NCI-H345 treated with DMSO at 0.1 percent for 48 hours (cell line): ENCODE data around the gene UPK3BL2.
"Not testable (repeated sequence)": the region's sequence is repeated elsewhere in the genome, so short reads cannot be mapped to it uniquely, and the experiment has no call there.

Source experiments
- DNase-seq: peaks from one replicate; lab custom pipeline; 2025; ENCODE audit not compliant: unreplicated experiment; lab: John Stamatoyannopoulos, UW

UPK3BL2 gene

DNA sequence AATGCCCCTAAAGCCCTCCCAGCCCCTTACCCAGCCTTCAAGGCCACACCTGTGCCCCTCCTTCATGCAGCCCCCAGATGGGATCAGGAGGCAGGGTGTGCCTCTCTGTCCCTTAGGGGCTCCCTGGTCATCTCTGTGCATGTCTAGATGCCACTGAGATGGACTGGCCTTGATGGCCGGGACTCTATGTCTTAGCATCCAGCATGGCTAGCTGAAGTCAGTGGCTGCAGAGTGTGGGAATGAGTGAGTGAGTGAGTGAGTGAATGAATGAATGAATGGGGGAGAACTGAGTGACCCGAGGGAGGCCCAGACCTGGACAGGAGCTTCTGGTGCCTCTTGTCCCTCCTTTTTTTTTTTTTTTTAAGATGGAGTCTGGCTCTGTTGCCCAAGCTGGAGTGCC lies 11.4 kb downstream of the UPK3BL2 start:
- DNase-seq = not testable (repeated sequence)

DNA sequence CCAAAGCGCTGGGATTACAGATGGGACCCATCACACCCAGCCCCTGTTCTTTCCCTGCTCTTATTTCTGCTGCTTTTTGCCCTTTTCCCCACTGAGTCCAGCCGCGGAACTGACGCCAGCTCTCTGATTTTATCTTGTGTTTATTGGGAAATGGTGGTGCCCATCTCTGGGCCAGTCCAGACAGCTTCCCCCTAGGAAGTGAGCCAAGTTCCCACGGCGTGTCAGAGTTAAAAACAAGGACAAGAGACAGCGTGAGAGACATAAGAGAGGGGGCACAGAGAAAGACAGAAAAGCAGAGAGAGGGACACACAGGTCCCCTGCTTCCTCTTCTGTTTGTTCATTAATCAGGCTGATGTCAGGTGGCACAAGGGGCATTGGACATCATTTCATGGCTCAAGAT lies 11.9 kb downstream of the UPK3BL2 start:
- not testable (repeated sequence) for DNase-seq

DNA sequence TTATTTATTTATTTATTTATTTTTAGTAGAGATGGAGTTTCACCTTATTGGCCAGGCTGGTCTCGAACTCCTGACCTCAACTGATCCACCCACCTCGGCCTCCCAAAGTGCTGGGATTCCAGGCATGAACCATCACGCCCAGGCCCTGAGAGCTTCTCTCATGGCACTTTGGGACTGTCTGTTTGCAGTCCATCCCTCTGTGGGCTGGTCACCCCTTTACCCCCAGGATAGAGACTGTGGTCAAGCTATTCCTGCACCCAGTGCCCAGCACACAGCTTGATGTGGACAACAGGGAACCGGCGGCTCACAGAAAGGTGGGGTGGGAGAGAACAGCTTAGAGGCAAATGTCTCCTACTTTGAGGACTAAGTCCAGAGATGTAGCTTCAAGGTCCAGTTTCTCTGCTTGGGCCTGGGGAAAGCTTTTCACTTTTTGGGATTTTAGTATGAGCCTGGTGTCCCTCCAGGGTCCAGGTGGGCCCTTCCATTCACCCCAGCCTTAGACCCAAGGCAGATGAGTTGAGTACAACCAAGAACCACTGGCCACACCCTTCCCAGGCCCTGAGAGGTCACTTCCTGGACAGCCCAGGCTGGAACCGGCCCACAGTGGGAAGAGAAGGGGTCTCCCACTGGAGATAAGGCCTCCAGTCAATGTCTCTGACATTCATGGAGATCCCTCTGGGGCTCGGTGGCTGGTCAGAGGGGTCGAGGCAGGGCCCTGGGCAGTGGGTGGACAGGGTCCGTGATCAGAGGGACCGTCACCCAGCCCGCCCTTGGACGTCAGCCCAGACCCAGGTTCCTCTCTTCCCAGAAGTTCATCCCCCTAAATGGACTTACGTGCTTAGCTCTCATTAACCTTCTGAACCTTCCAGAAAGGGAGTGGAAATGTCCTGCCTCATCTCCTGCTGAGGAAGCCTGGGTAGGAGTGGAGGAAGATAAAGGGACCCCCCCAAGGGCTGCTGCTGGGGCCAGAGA lies 15.4 kb downstream of the UPK3BL2 start:
- DNase-seq = not testable (repeated sequence)

DNA sequence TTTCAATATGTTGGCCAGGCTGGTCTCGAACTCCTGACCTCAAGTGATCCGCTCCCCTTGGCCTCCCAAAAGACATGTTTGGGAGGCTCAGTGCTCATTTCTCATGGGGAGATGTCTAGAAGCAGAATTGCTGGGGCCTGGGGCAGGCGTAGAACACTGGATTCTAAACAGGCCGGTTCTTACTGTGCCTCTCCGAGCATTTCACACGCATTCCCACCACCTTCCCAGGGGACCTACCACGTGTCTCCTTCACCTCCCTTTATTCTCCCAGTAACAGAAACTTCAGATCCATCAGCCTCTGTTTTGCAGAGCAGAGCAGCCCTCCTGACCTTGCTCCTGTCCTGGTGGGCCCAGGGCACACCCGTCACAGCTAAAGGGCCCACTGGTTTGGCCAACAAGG lies 16.3 kb downstream of the UPK3BL2 start:
- DNase-seq = not testable (repeated sequence)

DNA sequence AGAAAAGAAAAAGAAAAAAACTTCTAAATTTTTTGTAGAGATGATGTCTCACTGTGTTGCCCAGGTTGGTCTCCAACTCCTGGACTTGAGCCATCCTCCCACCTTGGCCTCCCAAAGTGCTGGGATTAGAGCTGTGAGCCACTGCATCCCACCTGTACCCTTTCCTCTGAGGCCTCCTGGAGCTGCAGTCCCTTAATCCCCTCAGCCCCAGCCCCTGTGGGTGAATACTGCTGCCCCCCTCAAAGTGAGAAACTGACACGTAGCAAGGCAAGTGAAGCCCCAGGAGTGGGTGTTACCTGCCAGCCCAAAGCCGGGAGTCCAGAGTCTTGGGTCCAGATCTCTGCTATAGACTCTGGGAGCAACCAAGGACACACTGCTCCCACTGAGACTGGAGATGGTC lies 18.7 kb downstream of the UPK3BL2 start:
- DNase-seq = not testable (repeated sequence)

DNA sequence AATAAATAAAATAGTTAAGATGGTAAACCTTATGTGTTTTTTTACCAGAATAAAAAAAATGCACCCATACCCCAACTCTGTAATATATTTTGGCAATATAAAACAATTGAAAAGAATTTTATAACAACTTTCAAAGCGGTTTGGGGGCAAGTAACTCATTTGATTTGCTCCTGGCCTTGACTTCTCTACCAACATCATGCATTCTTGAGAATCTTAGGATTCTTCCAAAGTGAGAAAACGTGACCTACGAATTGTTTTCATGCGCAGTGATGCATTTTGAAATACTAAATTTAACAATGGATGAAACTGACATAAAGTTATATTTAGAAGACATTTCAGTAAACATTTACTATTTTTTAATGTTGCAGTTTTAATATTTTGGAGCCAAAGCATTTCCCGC lies 22.7 kb downstream of the UPK3BL2 start:
- not testable (repeated sequence) for DNase-seq

DNA sequence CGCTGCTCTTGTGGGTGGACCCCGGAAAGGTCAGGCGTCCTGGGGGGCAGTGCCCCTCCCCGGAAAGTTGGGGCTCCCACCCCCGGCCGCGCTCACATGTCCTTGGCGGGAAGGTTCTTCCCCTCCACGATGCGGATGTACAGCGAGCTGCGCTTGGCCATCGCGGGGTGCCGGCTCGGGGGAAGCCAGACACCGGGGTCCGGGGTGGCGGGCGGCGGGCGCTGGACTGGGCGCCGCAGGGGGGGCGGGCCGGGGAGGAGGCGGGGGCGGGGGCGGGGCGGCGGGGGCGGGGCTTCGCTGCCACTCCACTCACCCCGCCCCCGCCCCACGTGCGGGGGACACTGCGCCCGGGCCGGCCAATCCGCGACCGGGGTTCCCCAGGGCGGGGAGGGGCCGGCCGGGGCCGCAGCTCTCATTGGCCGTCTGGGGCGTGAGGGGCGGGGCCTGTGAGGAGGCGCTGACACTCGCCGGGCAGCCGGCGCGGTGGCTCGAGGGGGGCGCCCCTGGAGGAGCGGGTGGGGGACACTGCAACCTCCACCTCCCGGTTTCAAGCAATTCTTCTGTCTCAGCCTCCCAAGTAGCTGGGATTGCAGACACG lies 25.8 kb downstream of the UPK3BL2 start, which contains the start of gene RASA4B:
Gene RASA4B, minus strand, starts transcription at position 228 of the 598 bp plus-strand sequence. Its CDS starts 67 bp downstream, at position 161.
- not testable (repeated sequence) for DNase-seq

DNA sequence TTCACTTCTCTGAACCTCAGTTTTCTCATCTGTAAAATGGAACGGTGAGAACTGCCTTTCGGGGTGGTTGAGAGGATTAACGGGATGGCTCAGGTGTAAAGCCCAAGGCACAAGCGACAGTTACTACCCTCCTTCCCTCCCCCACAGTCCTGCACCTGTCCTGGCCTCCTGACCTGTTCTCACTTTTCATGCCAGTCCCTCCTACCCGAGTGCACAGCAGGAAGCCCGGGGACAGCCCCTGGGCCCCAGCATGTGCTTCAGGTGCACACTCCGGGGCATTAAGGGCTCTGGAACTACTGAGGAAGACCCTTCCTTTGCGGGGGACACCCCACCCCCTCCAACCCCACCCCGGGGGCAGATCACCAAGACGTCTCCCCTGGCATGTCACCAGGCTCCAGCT lies 26.5 kb downstream of the UPK3BL2 start:
- DNase-seq = not testable (repeated sequence)

DNA sequence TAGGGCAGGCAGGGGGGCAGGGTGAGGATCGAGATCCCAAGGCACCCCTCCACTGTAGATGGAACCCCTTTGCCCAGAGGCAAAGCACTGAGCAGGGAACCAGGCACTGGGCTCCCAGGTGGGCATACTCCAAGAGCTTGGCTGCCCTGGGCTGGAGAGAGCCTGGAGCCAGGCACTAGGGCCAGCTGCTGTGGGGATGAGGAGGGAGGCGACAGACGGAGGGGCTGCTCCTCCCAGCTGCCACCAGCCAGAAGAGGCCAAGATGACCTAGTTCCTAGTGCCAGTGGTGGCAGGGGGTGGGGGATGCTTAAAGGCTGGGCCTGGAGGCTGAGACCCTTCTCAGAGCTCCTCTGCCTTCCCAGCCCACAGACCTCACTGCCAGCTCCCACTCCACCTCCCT lies 27.6 kb downstream of the UPK3BL2 start:
- DNase-seq = not testable (repeated sequence)

DNA sequence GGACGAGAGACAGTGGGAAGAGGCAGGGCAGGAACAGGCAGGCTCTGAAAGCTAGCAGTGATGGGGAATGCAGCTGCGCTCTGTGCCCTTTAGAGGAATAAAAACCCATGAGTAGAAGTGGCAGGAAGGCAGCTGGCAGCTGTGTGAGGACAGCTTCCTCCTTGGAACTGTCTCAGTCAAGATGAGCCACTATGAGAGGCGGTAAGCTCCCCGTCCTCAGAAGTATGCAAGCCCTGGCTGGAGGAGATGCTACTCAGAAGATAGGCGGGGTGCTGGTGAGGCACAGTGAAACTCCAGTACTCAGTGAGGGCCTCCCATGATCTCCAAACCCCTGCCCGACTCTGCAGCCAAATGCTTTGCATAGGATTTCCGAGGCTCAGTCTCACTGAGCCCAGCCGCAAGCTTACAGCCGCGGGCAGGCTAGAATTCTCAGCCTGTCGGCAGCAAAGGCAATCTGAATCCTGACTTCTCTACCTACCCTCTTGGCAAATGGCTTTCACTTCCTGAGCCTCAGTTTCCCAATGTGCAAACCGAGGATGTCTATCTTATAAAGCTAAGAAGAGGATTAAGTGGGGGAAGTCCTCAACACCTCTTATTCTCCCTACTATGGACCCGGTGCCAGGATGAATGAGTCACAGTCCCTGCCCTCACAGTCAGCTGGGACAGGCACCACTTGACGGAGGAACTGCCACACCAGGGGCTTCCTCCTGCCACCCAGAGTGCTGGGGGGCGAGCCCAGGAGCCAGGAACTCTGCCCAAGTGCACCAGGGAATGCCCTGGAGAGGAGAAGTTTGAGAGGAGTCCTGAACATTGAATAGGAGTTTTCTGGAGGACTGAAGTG lies 28.4 kb downstream of the UPK3BL2 start:
- DNase-seq = not testable (repeated sequence)

DNA sequence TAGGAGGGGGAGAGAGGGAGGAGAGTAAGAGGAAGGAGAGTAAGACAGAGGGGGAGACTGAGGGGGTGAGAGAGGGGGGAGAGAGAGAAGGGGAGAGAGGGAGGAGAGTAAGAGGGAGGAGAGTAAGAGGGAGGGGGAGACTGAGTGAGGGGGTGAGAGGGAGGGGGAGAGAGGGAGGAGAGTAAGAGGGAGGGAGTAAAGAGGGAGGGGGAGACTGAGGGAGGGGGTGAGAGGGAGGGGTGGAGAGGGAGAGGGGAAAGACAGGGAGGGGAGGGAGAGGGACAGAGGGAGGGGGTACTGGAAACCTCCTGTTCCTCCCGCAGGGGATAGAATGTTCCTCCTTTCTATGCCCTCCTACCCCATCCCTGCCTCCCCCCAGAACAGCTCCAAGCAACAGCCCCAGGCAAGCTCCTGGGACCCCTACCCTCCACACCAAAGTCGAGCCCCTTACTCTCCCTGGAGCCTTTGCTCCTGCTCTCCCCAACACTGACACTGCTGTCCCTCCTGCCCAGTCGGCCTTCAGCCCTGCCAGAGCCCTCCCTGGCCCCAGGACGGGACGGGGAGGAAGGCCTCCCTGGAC lies 30.8 kb downstream of the UPK3BL2 start:
- not testable (repeated sequence) for DNase-seq

DNA sequence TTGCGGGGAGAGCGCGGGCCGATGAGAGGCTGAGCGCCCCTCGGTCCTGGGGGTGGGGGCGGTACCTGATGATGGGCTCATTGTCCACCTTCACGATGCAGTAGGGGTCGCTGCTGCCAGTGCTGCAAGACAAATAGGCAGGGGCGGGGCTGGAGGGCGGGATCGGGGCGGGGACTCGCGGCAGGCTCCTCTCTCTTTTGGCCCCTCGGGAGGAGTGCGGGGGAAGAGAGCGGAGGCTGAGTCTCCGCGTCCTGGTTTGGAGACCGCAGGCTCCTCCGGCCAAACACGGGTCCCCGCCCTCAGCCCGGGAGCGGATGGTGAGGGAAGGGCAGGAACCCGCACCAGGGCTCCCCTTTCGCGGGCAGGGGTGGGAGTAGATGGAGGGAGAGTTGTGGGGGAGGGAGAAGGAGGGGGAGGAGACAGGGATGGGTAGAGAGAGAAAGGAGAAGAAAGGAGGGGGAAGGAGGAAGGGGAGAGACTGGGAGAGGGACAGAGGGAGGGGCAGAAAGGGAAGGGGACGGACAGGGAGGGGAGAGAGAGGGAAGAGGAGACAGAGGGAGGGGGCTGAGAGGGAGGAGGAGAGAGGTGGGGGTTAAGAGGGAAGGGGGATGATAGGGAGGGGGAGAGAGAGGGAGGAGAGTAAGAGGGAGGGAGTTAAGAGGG lies 31.5 kb downstream of the UPK3BL2 start:
- not testable (repeated sequence) for DNase-seq

DNA sequence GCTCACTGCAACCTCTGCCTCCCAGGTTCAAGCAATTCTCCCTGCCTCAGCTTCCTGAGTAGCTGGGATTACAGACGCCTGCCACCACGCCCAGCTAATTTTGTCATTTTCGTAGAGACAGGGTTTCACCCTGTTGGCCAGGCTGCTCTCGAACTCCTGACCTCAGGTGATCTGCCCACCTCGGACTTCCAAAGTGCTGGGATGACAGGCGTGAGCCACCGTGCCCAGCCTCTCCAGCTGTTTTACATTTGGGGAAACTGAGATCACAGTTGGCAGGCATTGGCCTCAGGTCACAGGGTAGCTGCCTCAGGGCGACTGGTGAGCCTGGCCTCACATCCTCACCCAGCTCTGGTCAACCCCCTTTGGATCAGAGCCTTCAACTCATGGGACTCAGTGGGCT lies 32.9 kb downstream of the UPK3BL2 start:
- not testable (repeated sequence) for DNase-seq

DNA sequence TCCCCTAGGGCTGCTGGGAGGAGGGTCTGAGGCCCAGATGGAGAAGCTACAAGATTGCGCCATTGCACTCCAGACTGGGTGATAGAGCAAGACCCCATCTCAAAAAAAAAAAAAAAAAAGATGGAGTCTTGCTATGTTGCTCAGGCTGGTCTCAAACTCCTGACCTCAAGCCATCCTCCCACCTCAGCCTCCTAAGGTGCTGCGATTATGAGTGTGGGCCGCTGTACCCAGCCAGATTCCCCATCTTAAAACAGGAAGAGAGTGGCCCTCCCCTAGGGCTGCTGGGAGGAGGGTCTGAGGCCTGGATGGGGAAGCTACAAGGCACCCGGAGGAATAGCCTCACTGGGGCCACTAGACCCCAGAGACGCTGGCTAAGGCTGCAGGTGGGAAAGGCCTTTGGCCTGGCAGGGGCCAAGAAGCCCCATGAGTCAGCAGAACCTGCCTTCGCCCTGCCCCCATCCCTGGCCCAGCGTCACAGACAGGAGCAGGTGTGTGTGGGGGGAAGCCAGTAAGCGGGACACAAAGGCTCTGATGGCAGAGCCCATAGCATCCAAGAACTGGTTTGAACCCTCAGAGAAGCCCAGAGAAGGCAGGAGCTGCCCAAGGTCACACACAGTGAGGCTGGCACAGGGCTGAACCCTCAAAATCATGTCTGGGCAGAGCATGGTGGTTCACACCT lies 35.9 kb downstream of the UPK3BL2 start:
- not testable (repeated sequence) for DNase-seq

DNA sequence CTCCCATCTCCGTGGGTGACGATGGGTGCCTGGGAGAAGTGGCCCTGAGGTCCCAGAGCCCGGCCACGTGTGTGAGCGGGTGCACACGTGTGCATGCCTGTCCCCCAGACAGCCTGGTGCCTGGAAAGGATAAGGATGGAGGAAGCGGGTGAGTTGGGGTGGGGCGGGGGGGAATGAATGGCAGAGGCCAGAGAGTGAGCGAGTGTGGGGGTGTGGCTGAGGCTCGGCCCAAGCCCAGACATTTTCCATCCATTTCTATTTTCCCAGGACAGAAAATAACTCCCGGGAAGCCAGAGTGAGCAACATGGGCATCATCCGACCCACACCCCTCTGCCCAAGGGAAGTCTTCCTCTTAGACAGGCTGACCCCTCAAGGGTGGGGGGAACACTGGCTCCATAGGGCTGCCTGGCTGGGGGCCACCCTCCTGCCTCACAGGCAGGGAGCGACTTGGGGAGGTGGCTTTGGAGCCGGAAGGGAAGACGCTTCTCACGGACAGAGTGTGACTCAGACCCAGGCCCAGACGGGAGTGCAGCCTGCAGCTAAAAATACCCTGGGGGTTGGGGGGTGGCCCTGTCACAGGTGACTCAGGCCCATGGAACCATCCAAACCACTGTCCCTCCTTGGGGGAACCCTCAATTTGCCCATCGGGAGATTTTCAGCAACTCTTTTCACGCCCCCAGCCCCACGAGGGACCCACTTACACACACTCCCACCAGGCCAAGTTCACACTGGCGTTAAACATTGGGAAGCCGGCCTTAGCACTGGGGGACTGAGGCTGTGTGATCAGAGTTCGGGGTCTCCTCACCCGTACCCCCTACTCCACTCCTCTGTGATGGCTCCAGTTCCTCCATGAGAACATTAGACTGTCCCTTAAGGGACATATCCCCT lies 38.0 kb downstream of the UPK3BL2 start:
- DNase-seq = not testable (repeated sequence)

DNA sequence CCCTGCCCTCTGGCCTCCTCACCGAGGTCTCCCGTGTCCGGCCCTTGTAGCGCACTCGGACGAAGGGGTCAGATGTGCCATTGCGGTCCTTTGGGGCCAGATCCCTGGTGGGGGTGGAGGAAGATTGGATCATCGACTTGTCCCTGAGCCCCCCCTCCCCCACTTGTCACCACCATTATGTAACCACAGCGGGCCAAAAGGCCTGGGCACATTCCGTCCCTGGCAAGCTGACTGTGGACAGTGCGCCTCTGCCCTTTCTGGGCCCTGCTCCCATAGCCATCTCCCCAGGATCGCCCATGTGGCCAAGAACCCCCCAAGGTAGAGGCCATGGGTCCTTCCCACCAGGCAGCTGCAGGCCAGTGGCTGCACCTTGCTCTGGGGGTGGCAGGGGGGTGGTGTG lies 40.4 kb downstream of the UPK3BL2 start:
- not testable (repeated sequence) for DNase-seq

DNA sequence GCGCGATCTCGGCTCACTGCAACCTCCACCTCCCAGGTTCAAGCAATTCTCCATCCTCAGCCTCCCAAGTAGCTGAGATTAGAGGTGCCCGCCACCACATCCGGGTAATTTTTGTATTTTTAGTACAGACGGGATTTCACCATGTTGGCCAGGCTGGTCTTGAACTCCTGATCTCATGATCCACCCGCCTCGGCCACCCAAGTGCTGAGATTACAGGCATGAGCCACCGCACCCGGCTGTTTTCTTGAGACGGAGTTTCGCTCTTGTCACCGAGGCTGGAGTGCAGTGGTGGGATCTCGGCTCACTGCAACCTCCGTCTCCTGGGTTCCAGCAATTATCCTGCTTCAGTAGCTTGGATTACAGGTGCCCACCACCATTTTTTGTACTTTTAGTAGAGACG lies 45.2 kb downstream of the UPK3BL2 start:
- DNase-seq = not testable (repeated sequence)

DNA sequence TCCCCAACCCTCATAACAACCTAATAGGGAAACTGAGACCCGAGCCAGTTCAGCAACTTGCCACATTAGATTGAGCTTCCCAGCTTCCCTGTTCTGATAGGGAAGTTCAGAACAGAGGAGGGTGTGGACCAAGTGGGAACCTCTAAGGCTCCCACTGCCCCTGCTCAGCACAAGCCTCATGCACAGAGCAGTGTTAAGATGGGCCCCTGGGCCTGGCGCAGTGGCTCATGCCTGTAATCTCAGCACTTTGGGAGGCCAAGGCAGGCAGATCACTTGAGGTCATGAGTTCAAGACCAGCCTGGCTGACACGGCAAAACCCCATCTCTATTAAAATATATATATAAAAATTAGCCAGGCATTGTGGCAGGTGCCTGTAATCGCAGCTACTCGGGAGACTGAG lies 46.2 kb downstream of the UPK3BL2 start:
- DNase-seq = not testable (repeated sequence)

DNA sequence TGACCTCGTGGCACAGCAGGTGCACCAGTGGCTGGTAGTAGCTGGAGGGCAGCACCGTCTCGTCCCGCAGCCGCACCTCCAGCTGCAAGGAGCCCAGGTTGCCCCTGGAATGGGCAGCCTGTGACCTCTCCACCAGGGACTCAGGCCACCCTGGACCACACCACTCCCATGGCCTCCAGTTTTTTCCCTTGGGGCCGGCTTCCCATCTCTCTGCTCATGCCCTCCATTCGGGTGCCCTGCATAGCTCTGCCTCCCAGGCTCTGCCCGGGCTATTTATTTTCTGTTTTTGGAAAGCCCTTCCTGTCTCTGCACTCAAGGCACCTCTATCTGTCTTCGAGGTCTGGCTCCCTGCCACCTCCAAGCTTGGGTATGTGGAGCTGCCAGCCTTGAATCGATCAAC lies 46.6 kb downstream of the UPK3BL2 start:
- DNase-seq = not testable (repeated sequence)
